H9 (cell line): ENCODE results near the gene SLCO3A1. TPM values are rescaled to one million over a fixed set of nuclear protein-coding genes. Genes with fewer than 3 reads are reported as not detected.

Experiments used
- DNase-seq: peaks from one replicate; pipeline ENCODE4 v3.0.0-alpha.2; 2017
- H2AFZ ChIP-seq: one replicate; pipeline ENCODE4 v1.6.1; 2013; ENCODE audit warnings: mild to moderate bottlenecking, low read length, control low read depth, moderate library complexity
- H2AK5ac ChIP-seq: 2 replicates; pipeline ENCODE4 v1.6.1; 2013; ENCODE audit warnings: low read length, control low read depth, mixed read lengths; ENCODE audit not compliant: insufficient read length
- H2BK120ac ChIP-seq: one replicate; pipeline ENCODE4 v1.6.1; 2013; ENCODE audit warnings: low read depth, mild to moderate bottlenecking, low read length, control low read depth, inconsistent platforms; ENCODE audit not compliant: poor library complexity, severe bottlenecking
- H2BK12ac ChIP-seq: 2 replicates; pipeline ENCODE4 v1.6.1; 2013; ENCODE audit warnings: low read length, control low read depth, mixed read lengths, low read depth; ENCODE audit not compliant: insufficient read length
- H2BK15ac ChIP-seq: 2 replicates; pipeline ENCODE4 v1.6.1; 2013; ENCODE audit warnings: low read depth, low read length, control low read depth
- H2BK20ac ChIP-seq: one replicate; pipeline ENCODE4 v1.6.1; 2013; ENCODE audit warnings: low read depth, mild to moderate bottlenecking, low read length, control low read depth, inconsistent platforms; ENCODE audit not compliant: poor library complexity, severe bottlenecking
- H2BK5ac ChIP-seq: 2 replicates; pipeline ENCODE4 v1.6.1; 2013; ENCODE audit warnings: low read length, control low read depth, mixed read lengths; ENCODE audit not compliant: insufficient read length
- H3K14ac ChIP-seq: 2 replicates; pipeline ENCODE4 v1.6.1; 2013; ENCODE audit warnings: low read length, control low read depth; ENCODE audit not compliant: insufficient read depth
- H3K18ac ChIP-seq: 2 replicates; pipeline ENCODE4 v1.6.1; 2013; ENCODE audit warnings: low read depth, mild to moderate bottlenecking, mixed read lengths, low read length, control low read depth; ENCODE audit not compliant: insufficient read length
- H3K23ac ChIP-seq: 2 replicates; pipeline ENCODE4 v1.6.1; 2013; ENCODE audit warnings: low read length, control low read depth, mixed read lengths, low read depth; ENCODE audit not compliant: insufficient read length
- H3K23me2 ChIP-seq: 2 replicates; pipeline ENCODE4 v1.6.1; 2013; ENCODE audit warnings: low read depth, mild to moderate bottlenecking, mixed read lengths, low read length, control low read depth; ENCODE audit not compliant: insufficient read length, poor library complexity, severe bottlenecking
- H3K27ac ChIP-seq: 2 replicates; pipeline ENCODE4 v1.5.1; 2013; ENCODE audit warnings: low read length, control low read depth, mixed read lengths, low read depth; ENCODE audit not compliant: insufficient read length
- H3K27me3 ChIP-seq: 2 replicates; pipeline ENCODE4 v1.6.1; 2013; ENCODE audit warnings: low read length, control low read depth, inconsistent platforms; ENCODE audit not compliant: insufficient read depth
- H3K4ac ChIP-seq: 2 replicates; pipeline ENCODE4 v1.6.1; 2013; ENCODE audit warnings: low read depth, mild to moderate bottlenecking, control low read depth, inconsistent platforms, low read length, moderate library complexity
- H3K4me1 ChIP-seq: 2 replicates; pipeline ENCODE4 v1.6.1; 2013; ENCODE audit warnings: low read length, control low read depth, inconsistent platforms; ENCODE audit not compliant: insufficient read depth
- H3K4me2 ChIP-seq: 2 replicates; pipeline ENCODE4 v1.6.1; 2013; ENCODE audit warnings: low read length, control low read depth, mixed read lengths; ENCODE audit not compliant: insufficient read length, insufficient read depth
- H3K56ac ChIP-seq: 2 replicates; pipeline ENCODE4 v1.6.1; 2013; ENCODE audit warnings: low read depth, mild to moderate bottlenecking, mixed read lengths, low read length, control low read depth; ENCODE audit not compliant: insufficient read length
- H3K79me1 ChIP-seq: 2 replicates; pipeline ENCODE4 v1.6.1; 2013; ENCODE audit warnings: low read depth, mild to moderate bottlenecking, moderate library complexity, low read length, control low read depth, inconsistent platforms; ENCODE audit not compliant: insufficient read depth, poor library complexity, severe bottlenecking
- H3K79me2 ChIP-seq: 2 replicates; pipeline ENCODE4 v1.6.1; 2013; ENCODE audit warnings: low read length, control low read depth, inconsistent platforms; ENCODE audit not compliant: insufficient read depth
- H3K9ac ChIP-seq: 2 replicates; pipeline ENCODE4 v1.6.1; 2013; ENCODE audit warnings: low read length, control low read depth, mixed read lengths; ENCODE audit not compliant: insufficient read length; ENCODE audit errors: extremely low read depth
- H3K9me3 ChIP-seq: one replicate; pipeline ENCODE4 v1.6.1; 2013; ENCODE audit warnings: low read depth, low read length, inconsistent platforms; ENCODE audit not compliant: control insufficient read depth
- H3T11ph ChIP-seq: one replicate; pipeline ENCODE4 v1.6.1; 2013; ENCODE audit warnings: mild to moderate bottlenecking, low read length, control low read depth, inconsistent platforms
- H4K20me1 ChIP-seq: one replicate; pipeline ENCODE4 v1.6.1; 2013; ENCODE audit not compliant: control insufficient read depth, insufficient read length, insufficient read depth
- H4K5ac ChIP-seq: 2 replicates; pipeline ENCODE4 v1.6.1; 2013; ENCODE audit warnings: low read depth, mild to moderate bottlenecking, mixed read lengths, low read length, control low read depth; ENCODE audit not compliant: insufficient read length
- H4K8ac ChIP-seq: replicated peaks from 2 replicates; pipeline ENCODE4 v1.6.1; 2013; ENCODE audit warnings: low read length, control low read depth, mixed read lengths, low read depth; ENCODE audit not compliant: insufficient read length
- H4K91ac ChIP-seq: 2 replicates; pipeline ENCODE4 v1.6.1; 2013; ENCODE audit warnings: low read depth, mild to moderate bottlenecking, moderate library complexity, mixed read lengths, low read length, control low read depth; ENCODE audit not compliant: insufficient read length
- H3K27ac Mint-ChIP-seq, 3 experiments: 2 replicates in 2 of 3; 3 replicates in 1 of 3; pipeline ENCODE4 v1.8.0; 2020 to 2021; ENCODE audit warnings: mixed read lengths in 3 of 3, mild to moderate bottlenecking in 1 of 3, moderate library complexity in 1 of 3
- H3K27me3 Mint-ChIP-seq: 2 replicates; pipeline ENCODE4 v1.8.0; 2021; ENCODE audit warnings: low read depth, mild to moderate bottlenecking, moderate library complexity, mixed read lengths
- H3K36me3 Mint-ChIP-seq, 3 experiments: 2 replicates in 2 of 3; 3 replicates in 1 of 3; pipeline ENCODE4 v1.8.0; 2020 to 2021; ENCODE audit warnings: low read depth in 3 of 3, mixed read lengths in 3 of 3; ENCODE audit not compliant: insufficient read depth in 1 of 3
- H3K4me1 Mint-ChIP-seq, 2 experiments: 2 replicates each; pipeline ENCODE4 v1.8.0; 2020; ENCODE audit warnings: mixed read lengths in 2 of 2
- H3K4me3 Mint-ChIP-seq, 2 experiments: 2 replicates in 1 of 2; 3 replicates in 1 of 2; pipeline ENCODE4 v1.8.0; 2020 to 2021; ENCODE audit warnings: mild to moderate bottlenecking in 2 of 2, mixed read lengths in 2 of 2, moderate library complexity in 1 of 2
- H3K9me3 Mint-ChIP-seq, 2 experiments: 2 replicates in 1 of 2; 3 replicates in 1 of 2; pipeline ENCODE4 v1.8.0; 2020; ENCODE audit warnings: mild to moderate bottlenecking in 2 of 2, mixed read lengths in 2 of 2, moderate library complexity in 1 of 2
- WGBS: extraction: QIAGEN DNeasy Blood & Tissue Kit; methylation state at CpG from one replicate; pipeline ENCODE4 v1.1.7; 2013; ENCODE audit warnings: missing lambda C conversion rate, low lambda C conversion rate, mixed read lengths; ENCODE audit not compliant: insufficient read length; ENCODE audit errors: extremely low coverage; 5-methylcytosine and 5-hydroxymethylcytosine counted together
- total RNA-seq: library from RNA; stranded (reverse); gene quantifications from 2 replicates; pipeline ENCODE4 v1.2.1, GENCODE V29; 2021
- TF ChIP-seq, protein P1 (sequence below): fragments of 200-600 bp; sonication (generic); conservative IDR thresholded peaks from 3 replicates; pipeline ENCODE4 v1.8.0; 2021; ENCODE audit warnings: antibody characterized with exemption, mild to moderate bottlenecking

Gene SLCO3A1
- total RNA-seq, 1 experiment from 2014 or later, result 9.4 TPM

GRCh38 chr15:92041371-92041770 is 187.9 kb downstream of the SLCO3A1 start:
- H4K5ac ChIP-seq, result no peak overlapping the region
- Mint-ChIP-seq H3K9me3 (peaks cover 12 to 15% of the 10 kb centered on the region in 2 experiments; a peak in 4 of 5 replicates), H3K27ac (no peak overlapping the region), H3K4me3 (no peak overlapping the region), H3K36me3 (peaks cover 8 to 14% (median 9%) of the 10 kb centered on the region in 3 experiments; a peak in 5 of 7 replicates), H3K4me1 (peaks cover 11 to 13% of the 10 kb centered on the region in 2 experiments), H3K27me3 (peaks cover 3% of the 10 kb centered on the region; the same call in 1 of the 2 replicates)
- H3K23ac ChIP-seq, result no peak overlapping the region
- no peak overlapping the region for H3K27ac ChIP-seq
- H2BK120ac ChIP-seq, result no peak overlapping the region
- no peak overlapping the region for H3T11ph ChIP-seq
- no peak for DNase-seq
- no peak overlapping the region for H3K18ac ChIP-seq
- H3K56ac ChIP-seq, result no peak overlapping the region
- H3K4me2 ChIP-seq, result no peak overlapping the region
- H4K20me1 ChIP-seq, result no peaks in the 10 kb centered on the region
- no peaks in the 10 kb centered on the region for H3K23me2 ChIP-seq
- no peak overlapping the region for H2AK5ac ChIP-seq
- H2BK5ac ChIP-seq, result no peak overlapping the region
- no CpG with 5 or more reads among the region's 4 CpGs for WGBS
- H2BK15ac ChIP-seq, result no peak overlapping the region
- no peak overlapping the region for H3K14ac ChIP-seq
- no peaks in the 10 kb centered on the region for H3K79me2 ChIP-seq
- peaks cover 7% of the 10 kb centered on the region for H3K4me1 ChIP-seq
- no peak overlapping the region for H4K91ac ChIP-seq
- no peak overlapping the region for H3K4ac ChIP-seq
- H2BK12ac ChIP-seq, result no peak overlapping the region
- H3K27me3 ChIP-seq, result no peaks in the 10 kb centered on the region
- H4K8ac ChIP-seq, result no peak overlapping the region
- no peak overlapping the region for H3K9ac ChIP-seq
- no peak overlapping the region for H2AFZ ChIP-seq
- no peaks in the 10 kb centered on the region for H3K79me1 ChIP-seq
- H3K9me3 ChIP-seq, result no peaks in the 10 kb centered on the region
- no peak overlapping the region for H2BK20ac ChIP-seq
- TF ChIP-seq, protein P1, sequence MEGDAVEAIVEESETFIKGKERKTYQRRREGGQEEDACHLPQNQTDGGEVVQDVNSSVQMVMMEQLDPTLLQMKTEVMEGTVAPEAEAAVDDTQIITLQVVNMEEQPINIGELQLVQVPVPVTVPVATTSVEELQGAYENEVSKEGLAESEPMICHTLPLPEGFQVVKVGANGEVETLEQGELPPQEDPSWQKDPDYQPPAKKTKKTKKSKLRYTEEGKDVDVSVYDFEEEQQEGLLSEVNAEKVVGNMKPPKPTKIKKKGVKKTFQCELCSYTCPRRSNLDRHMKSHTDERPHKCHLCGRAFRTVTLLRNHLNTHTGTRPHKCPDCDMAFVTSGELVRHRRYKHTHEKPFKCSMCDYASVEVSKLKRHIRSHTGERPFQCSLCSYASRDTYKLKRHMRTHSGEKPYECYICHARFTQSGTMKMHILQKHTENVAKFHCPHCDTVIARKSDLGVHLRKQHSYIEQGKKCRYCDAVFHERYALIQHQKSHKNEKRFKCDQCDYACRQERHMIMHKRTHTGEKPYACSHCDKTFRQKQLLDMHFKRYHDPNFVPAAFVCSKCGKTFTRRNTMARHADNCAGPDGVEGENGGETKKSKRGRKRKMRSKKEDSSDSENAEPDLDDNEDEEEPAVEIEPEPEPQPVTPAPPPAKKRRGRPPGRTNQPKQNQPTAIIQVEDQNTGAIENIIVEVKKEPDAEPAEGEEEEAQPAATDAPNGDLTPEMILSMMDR, result no peak
